HepG2 (cell line): ENCODE measurements around the gene MRPL9. TPM values are rescaled to one million over a fixed set of nuclear protein-coding genes. Genes with fewer than 3 reads are reported as not detected.

ENCODE experiments used
- AGO2 ChIP-seq: fragments of 200-400 bp; formaldehyde crosslinking; optimal IDR thresholded peaks from 2 replicates; pipeline ENCODE3; 2017; ENCODE audit warnings: mild to moderate bottlenecking, low read depth, low read length, moderate library complexity
- DR1 ChIP-seq: sonication (generic); formaldehyde crosslinking; IDR thresholded peaks from 2 replicates; pipeline ENCODE4 v1.8.0; 2021; ENCODE audit warnings: mild to moderate bottlenecking, missing genetic modification reagents, inconsistent platforms
- FOXK1 ChIP-seq: sonication (generic); formaldehyde crosslinking; IDR thresholded peaks from 2 replicates; pipeline ENCODE4 v1.4.0; 2020; ENCODE audit warnings: low read depth, missing genetic modification reagents, borderline replicate concordance
- KDM5A ChIP-seq: fragments of 200-600 bp; sonication (generic); IDR thresholded peaks from 2 replicates; pipeline ENCODE4 v1.7.0; 2018; ENCODE audit warnings: antibody characterized with exemption, mild to moderate bottlenecking, low read length, borderline replicate concordance
- MIER2 ChIP-seq: IDR thresholded peaks from 2 replicates; pipeline ENCODE4 v1.6.1; 2016; ENCODE audit warnings: missing biosample characterization, missing genetic modification reagents
- NFIC ChIP-seq: IDR thresholded peaks from 2 replicates; pipeline ENCODE4 v1.6.1; 2012; ENCODE audit warnings: mild to moderate bottlenecking, low read length, inconsistent platforms
- PHF21A ChIP-seq: sonication (generic); formaldehyde crosslinking; IDR thresholded peaks from 2 replicates; pipeline ENCODE4 v1.5.0; 2020; ENCODE audit warnings: mild to moderate bottlenecking, missing genetic modification reagents
- RARA ChIP-seq: IDR thresholded peaks from 2 replicates; pipeline ENCODE4 v1.6.1; 2016; ENCODE audit warnings: missing genetic modification reagents, missing compliant biosample characterization
- SIX1 ChIP-seq: sonication (generic); formaldehyde crosslinking; IDR thresholded peaks from 2 replicates; pipeline ENCODE4 v1.4.0; 2020; ENCODE audit warnings: missing genetic modification reagents, borderline replicate concordance
- SNRNP70 ChIP-seq: fragments of 200-400 bp; formaldehyde crosslinking; IDR thresholded peaks from 2 replicates; pipeline ENCODE4 v1.6.1; 2017; ENCODE audit warnings: mild to moderate bottlenecking, low read depth, low read length, moderate library complexity
- UBTF ChIP-seq: sonication (generic); formaldehyde crosslinking; IDR thresholded peaks from 2 replicates; pipeline ENCODE4 v1.4.0; 2020; ENCODE audit warnings: mild to moderate bottlenecking, missing genetic modification reagents
- YEATS2 ChIP-seq: sonication (generic); formaldehyde crosslinking; IDR thresholded peaks from 2 replicates; pipeline ENCODE4 v1.4.0; 2020; ENCODE audit warnings: missing genetic modification reagents, borderline replicate concordance
- ZFP41 ChIP-seq: sonication (generic); formaldehyde crosslinking; IDR thresholded peaks from 2 replicates; pipeline ENCODE4 v1.4.0; 2020; ENCODE audit warnings: mild to moderate bottlenecking, missing genetic modification reagents, borderline replicate concordance
- ZMAT5 ChIP-seq: sonication (generic); formaldehyde crosslinking; IDR thresholded peaks from 2 replicates; pipeline ENCODE4 v1.5.0; 2020; ENCODE audit warnings: mild to moderate bottlenecking, low read depth, missing genetic modification reagents, borderline replicate concordance
- ZMYM4 ChIP-seq: sonication (generic); formaldehyde crosslinking; IDR thresholded peaks from 2 replicates; pipeline ENCODE4 v1.8.1; 2023; ENCODE audit warnings: mild to moderate bottlenecking, missing genetic modification reagents
- ZNF143 ChIP-seq: sonication (generic); formaldehyde crosslinking; IDR thresholded peaks from 2 replicates; pipeline ENCODE4 v1.4.0; 2020; ENCODE audit warnings: missing genetic modification reagents
- ZNF550 ChIP-seq: sonication (generic); formaldehyde crosslinking; IDR thresholded peaks from 2 replicates; pipeline ENCODE4 v1.4.0; 2020; ENCODE audit warnings: mild to moderate bottlenecking, missing genetic modification reagents, borderline replicate concordance
- ZNF768 ChIP-seq: sonication (generic); formaldehyde crosslinking; IDR thresholded peaks from 2 replicates; pipeline ENCODE4 v1.4.0; 2020; ENCODE audit warnings: missing genetic modification reagents
- ZNF775 ChIP-seq: sonication (generic); formaldehyde crosslinking; IDR thresholded peaks from 2 replicates; pipeline ENCODE4 v1.4.0; 2020; ENCODE audit warnings: missing genetic modification reagents, mild to moderate bottlenecking, moderate library complexity, borderline replicate concordance
- ZNF782 ChIP-seq: sonication (generic); formaldehyde crosslinking; IDR thresholded peaks from 2 replicates; pipeline ENCODE4 v1.4.0; 2020; ENCODE audit warnings: missing genetic modification reagents, mild to moderate bottlenecking, borderline replicate concordance
- ZSCAN30 ChIP-seq: sonication (generic); formaldehyde crosslinking; IDR thresholded peaks from 2 replicates; pipeline ENCODE4 v1.5.0; 2020; ENCODE audit warnings: mild to moderate bottlenecking, missing genetic modification reagents
- polyA plus RNA-seq, 8 experiments: library from polyadenylated mRNA; depleted of rRNA in 3 of 8; stranded (reverse) in 7 of 8; unstranded in 1 of 8; fragments of >200 nt; fragmentation: Illumina TruSeq in 4 of 8; extraction: Trizol in 4 of 8; gene quantifications; 2 replicates each; pipeline versions ENCODE4 v1.2.1 to v1.2.3, GENCODE V29; 2011 to 2016; ENCODE audit warnings: low read depth in 4 of 8, missing spikeins in 1 of 8, mixed read lengths in 1 of 8; ENCODE audit not compliant: insufficient read depth in 1 of 8
- total RNA-seq, 5 experiments: library from RNA; depleted of rRNA; stranded (reverse); fragments of >200 nt; fragmentation: Illumina TruSeq; extraction: Trizol; gene quantifications; 2 replicates each; pipeline ENCODE4 v1.2.3, GENCODE V29; 2016; ENCODE audit warnings: low read depth in 1 of 5
- TF ChIP-seq, protein P1 (sequence below): sonication (generic); formaldehyde crosslinking; IDR thresholded peaks from 2 replicates; pipeline ENCODE4 v1.5.0; 2020; ENCODE audit warnings: mild to moderate bottlenecking, missing genetic modification reagents, borderline replicate concordance
- TF ChIP-seq, protein P2 (sequence below): sonication (generic); formaldehyde crosslinking; conservative IDR thresholded peaks from 2 replicates; pipeline ENCODE4 v1.4.0; 2020; ENCODE audit warnings: missing genetic modification reagents

Gene MRPL9
- total and polyA plus RNA-seq, 2 of the 13 experiments (the other 11 are each of a cell fraction or from before 2014, with no cell fraction given), result 72.1 to 107 TPM

DNA sequence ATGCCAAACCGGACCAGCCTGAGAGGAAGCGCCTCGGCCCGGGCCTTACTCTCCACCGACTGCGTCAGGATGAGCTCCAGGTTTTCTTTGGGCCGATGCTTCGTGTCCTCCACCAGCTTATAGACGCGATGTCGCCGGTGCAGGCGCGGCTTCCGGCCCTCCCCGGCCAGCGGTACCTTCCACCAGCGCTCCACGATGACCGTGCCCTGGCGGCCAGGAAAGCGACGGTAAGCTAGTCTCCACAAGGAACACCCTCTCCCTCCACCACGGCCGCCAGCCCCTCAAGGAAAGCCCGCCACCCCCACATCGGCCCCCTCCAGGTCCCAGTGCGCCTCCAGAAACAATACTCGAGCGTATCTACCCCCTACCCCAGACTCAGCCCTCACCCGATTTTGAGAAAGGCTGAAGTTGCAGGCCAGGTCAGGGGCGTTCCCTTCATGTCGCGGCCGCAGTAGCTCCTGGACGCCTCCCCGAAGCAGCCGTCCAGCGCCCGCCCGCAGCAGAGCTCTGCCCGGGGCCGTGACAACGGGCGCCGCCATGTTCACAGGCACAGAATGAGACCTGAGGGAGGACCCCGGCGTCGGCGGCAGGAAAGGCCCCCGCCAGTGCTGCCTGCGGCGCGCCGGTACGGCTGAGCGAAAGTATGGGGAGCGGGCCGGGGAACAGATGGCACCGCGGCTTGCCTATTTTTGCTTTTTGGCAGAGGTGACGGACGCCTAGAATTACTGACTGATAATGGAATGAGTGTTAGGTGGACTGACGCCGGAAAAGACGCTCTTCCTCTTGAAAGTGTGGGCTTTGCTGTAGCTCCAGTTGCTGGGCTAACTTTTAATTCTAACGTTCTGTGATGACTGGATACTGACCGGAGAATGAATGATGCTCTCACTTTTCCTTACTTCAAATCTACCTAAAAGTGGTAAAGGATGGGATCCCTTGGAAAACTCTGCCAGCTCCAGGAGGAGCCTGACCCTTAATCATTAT, at the start of gene MRPL9 (continued):
- peak; percentile 31; the same call in 1 of the 2 replicates for TF ChIP-seq ZSCAN30 (CRISPR knock-in tag)
- peak; percentile 49; the same call in 1 of the 2 replicates for TF ChIP-seq ZNF768
- no peak for TF ChIP-seq ZFP41
- peak; percentile 98 for TF ChIP-seq KDM5A
- TF ChIP-seq DR1 (CRISPR knock-in tag), result peak; percentile 72
- TF ChIP-seq ZNF550 (CRISPR knock-in tag), result no peak
- no peak for TF ChIP-seq SNRNP70
- TF ChIP-seq, protein P1, sequence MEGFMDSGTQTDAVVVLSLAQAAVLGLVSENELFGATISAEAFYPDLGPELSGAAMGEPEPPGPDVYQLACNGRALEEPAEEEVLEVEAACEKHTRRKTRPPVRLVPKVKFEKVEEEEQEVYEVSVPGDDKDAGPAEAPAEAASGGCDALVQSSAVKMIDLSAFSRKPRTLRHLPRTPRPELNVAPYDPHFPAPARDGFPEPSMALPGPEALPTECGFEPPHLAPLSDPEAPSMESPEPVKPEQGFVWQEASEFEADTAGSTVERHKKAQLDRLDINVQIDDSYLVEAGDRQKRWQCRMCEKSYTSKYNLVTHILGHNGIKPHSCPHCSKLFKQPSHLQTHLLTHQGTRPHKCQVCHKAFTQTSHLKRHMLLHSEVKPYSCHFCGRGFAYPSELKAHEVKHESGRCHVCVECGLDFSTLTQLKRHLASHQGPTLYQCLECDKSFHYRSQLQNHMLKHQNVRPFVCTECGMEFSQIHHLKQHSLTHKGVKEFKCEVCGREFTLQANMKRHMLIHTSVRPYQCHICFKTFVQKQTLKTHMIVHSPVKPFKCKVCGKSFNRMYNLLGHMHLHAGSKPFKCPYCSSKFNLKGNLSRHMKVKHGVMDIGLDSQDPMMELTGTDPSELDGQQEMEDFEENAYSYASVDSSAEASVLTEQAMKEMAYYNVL, result 0 out of 2 replicates have a peak, but pooled peaks have one; percentile 26
- TF ChIP-seq ZNF775 (CRISPR knock-in tag), result no peak
- no peak for TF ChIP-seq MIER2 (CRISPR knock-in tag)
- TF ChIP-seq ZNF143, result peak; percentile 61
- TF ChIP-seq PHF21A (CRISPR knock-in tag), result peak; percentile 81; the same call in 1 of the 2 replicates
- peak; percentile 36; the same call in 1 of the 2 replicates for TF ChIP-seq SIX1 (CRISPR knock-in tag)
- peak; percentile 87 for TF ChIP-seq UBTF (CRISPR knock-in tag)
- peak; percentile 86; the same call in 1 of the 2 replicates for TF ChIP-seq FOXK1
- TF ChIP-seq, protein P2, sequence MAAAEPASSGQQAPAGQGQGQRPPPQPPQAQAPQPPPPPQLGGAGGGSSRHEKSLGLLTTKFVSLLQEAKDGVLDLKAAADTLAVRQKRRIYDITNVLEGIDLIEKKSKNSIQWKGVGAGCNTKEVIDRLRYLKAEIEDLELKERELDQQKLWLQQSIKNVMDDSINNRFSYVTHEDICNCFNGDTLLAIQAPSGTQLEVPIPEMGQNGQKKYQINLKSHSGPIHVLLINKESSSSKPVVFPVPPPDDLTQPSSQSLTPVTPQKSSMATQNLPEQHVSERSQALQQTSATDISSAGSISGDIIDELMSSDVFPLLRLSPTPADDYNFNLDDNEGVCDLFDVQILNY (CRISPR knock-in tag), result 0 out of 2 replicates have a peak, but pooled peaks have one; percentile 53
- TF ChIP-seq ZNF782, result no peak
- peak; percentile 52 for TF ChIP-seq ZMYM4 (CRISPR knock-in tag)
- no peak for TF ChIP-seq NFIC
- peak; percentile 91 for TF ChIP-seq YEATS2
- 0 out of 2 replicates have a peak, but pooled peaks have one; percentile 17 for TF ChIP-seq RARA (CRISPR knock-in tag)
- TF ChIP-seq AGO2, result peak; percentile 30
- no peak for TF ChIP-seq ZMAT5 (CRISPR knock-in tag)
